GM21360 (cell line): ENCODE data around the gene CPTP.

ENCODE experiments used
- ATAC-seq: cut with Tn5 transposase; IDR thresholded peaks from one replicate; pipeline ENCODE4 v1.9.1; 2021; ENCODE audit warnings: mild to moderate bottlenecking, moderate library complexity; ENCODE audit not compliant: unreplicated experiment

CPTP gene

DNA sequence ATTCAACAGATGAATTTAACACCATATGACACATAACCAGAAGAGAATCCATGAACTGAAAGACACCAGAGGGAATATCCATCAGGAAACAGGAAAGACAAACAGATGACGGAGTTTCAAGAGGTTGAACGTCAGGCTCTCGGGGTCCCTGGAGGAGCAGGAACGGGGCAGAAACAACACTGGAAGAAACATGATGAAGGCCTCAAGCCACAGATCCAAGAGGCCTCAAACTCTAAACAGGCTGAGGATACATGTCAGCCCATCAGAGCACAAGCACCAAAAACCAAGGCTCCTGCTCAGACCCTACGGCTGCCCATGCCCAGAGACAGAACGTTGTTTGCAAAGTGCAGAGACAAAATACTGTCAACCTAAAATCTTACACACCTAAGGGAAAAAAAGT lies 7.2 kb upstream of the CPTP start:
- ATAC-seq: no peak

DNA sequence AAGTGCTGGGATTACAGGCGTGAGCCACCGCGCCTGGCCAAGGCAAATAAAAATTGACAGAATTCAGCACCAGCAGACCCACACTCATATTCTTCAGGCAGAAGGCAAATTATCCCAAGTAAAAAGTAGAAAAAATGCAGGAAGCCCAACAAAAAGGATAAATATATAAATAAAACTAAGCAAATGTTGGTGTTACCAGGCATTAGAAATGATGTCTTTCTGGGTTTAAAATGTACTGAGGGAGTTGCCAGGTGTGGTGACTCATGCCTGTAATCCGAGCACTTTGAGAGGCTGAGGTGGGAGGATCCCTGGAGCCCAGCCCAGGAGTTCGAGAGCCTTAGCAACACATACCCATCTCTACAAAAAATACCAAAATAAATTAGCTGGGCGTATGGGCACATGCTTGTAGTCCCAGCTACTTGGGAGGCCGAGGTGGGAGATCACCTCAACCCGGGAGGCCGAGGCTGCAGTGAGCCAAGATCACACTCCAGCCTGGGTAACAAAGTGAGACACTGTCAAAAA lies 6.4 kb upstream of the CPTP start:
- ATAC-seq: no peak

DNA sequence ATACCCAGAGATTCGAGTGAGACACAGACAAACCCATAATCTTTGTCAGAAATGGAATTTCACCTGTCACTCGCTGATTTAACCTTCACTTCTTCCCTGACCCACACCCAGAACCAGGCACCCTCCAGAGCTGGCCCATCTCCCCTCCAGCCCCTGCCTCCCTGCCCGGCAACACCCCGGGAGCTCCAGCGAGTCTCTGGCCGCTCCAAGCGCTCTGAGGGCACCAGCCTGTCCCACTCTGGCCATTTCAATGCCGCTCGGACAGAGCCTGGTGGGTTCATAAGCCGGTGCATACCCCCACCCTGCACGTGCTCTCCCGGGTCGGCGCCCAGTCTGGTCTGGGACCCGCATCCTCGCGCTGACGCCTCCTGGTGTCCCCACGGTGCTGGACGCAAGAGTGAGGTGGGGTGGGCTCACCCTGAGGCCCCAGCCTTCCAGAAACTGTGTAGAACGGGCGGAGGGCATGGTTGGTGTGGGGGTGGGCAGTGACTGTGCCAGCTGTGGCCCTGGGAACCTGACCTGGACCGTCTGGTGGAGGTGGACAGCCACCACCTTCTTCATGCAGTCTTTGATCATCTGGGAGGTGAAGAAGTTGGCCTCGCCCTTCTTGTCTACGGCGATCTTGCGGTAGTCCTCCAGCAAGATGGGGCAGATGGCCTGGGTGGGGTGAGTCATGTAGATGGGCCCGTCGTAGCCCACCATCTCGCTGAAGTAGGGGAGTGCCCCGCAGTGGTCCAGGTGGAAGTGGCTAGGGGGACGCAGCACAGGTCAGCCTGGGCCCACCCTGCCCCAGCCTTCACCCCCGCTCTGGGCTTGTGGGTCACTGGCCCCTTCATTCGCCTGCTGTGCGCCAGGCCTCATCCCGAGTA lies 5.6 kb upstream of the CPTP start:
- no peak for ATAC-seq

DNA sequence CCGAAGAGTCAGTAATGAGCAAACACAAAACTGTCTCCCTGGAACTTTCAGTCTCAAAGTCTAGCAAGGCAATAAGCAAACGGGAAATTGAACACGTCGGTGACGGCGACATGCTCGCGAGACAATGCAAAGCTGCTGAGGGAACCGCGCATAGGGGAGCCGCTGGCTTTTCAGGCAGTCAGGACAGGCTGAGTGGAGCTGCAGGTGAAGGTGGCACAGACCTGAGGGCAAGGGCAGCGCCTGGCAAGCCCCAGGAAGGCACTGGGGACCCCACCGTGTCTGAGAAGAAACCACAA lies 5.0 kb upstream of the CPTP start:
- no peak for ATAC-seq

DNA sequence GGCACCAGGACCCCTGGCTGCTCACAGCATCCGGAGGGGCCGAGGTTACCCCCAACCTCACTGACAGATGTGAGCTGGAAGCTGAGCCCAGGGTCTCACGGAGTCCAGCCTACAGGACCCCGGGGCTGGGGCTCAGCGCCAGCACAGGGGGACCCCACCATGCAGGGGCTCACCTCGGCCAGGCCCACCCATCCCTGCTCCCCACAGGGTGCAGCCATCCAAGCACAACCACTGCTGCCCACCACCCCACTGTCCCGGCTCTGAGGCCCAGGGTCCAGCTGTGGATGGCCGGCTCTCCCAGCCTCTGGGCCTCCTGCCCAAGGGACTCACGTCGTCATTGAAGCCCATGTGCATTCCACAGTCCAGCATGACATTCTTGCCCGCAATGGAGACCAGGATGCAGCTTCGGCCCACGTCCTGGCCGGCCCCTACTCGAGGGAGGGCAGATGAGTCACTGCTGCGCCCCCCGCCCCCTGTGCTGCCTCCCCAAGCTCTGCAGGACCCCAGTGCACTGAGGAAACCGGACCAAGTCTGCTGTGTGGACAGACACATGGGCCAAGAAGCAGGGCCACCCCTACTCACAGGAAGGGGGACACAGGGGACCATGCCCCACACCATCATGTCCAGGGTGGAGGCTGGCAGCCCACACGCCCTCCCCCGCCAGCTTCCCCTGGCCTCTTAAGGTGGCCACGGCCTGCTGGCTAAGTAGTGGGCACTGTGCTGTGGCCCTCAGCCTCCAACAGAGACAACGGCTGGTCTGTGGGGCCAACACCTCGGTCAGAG lies 3.7 kb upstream of the CPTP start:
- no peak for ATAC-seq

DNA sequence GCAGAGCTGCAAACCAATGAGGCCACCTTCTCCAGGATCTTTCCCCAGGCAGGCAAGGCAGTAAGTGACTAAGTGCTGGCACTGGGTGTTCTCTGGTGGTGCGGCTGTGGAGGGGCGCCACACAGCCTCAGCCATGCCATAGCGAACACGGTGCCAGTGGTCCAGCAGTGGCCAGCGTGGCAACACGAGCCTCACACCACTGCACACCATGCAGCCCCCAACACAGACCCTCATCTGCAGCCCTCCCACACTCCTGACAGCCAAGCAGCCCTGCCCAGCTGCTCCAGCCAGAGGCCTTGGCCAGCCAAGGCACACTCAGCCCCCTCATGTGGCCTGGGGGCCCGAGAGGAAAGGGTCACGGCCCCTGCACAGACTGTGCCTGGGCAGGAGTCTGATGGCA lies 3.1 kb upstream of the CPTP start:
- ATAC-seq: no peak

DNA sequence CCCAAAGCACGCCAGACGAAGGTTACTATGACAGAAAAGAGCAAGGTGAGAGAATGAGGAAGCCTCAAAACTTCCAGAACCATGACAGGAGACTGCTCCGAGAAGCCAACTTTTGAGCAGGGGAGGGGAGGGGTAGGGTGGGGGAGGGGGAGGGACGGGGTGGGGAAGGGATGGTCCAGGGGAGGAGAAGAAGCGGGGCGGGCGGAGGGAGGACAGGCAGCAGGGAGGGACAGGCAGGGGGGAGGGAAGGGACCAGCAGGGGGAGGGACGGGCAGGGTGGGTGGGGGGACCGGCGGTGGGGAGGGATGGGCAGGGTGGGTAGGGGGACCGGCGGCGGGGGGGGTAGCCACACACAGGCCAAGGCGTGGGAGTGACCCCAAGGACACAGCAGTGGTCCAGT lies 2.2 kb upstream of the CPTP start:
- ATAC-seq: no peak

DNA sequence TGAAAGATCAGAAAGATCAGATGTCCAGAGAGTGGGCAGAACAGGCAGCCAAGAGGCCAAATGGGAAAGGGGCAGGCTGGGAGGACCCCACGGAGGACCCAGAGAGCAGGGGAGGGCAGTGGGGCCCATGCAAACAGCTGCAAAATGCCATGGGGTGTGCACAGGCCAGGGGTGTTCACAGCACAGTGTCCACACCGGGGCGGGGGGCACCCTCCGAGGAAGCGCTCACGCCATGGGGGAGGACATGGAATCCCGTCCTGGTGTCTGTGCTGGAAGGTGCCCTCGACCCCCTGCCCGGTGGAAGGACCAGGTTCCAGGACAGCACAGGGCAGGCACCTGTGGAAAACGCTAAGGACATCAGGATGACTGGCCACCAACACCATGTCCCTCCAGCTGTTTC lies 1.6 kb upstream of the CPTP start:
- no peak for ATAC-seq

DNA sequence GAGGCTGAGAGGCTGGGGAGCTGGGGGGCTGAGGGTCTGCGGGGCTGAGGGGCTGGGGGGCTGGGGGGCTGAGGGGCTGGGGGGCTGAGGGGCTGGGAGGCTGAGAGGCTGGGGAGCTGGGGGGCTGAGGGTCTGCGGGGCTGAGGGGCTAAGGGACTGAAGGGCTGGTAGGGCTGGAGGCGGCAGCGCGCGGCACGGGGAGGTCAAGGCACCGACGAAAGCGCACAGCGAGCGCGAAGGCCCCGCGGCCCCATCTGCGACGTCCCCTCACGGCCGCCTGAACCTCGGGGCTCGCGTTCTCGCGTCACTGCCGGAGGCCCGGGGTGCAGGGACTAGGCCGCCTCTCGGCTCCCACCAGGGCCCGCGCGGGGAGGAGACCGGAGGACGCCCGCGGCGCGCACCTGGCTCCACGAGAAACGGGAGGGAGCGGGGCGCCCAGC lies 498 bp upstream of the CPTP start:
- ATAC-seq: peak; percentile 26

DNA sequence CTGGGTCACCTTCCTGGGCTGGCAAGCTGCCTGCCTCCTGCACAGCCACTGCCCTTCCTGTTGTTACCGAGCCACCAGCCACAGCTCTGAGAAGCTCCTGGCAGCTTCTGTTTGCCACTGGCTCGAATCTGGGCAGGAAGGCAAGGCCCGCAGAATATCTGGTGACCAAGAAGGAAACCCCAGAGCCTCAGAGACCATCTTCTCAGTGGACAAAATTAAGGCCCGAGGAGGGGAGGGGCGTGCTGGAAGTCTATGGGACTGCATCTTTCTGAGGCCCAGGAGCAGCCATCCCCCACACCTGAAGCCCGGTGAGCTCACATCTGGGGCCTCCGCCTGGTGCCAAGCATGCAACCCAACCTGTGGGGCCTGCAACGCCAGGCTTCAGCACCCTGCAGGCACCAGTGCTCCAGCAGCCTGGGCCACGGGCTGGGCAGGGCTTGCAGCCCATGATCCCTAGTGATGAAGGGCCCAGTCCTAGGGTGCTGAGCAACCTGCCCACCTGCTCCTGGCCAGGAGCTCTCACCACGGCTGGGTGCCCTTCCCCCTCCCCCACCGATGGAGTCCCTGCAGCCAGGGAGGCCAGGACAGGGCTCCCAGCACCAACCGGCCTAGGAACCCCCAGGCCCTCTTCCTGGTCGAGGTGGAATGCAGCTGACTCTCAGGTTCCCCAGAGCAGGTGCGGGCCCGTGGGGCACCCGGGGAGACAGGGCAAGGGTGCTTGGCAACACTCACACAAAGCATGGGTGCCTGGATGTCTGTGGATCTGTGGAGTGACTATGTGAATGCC lies 879 bp downstream of the CPTP start:
- peak; percentile 1 for ATAC-seq

DNA sequence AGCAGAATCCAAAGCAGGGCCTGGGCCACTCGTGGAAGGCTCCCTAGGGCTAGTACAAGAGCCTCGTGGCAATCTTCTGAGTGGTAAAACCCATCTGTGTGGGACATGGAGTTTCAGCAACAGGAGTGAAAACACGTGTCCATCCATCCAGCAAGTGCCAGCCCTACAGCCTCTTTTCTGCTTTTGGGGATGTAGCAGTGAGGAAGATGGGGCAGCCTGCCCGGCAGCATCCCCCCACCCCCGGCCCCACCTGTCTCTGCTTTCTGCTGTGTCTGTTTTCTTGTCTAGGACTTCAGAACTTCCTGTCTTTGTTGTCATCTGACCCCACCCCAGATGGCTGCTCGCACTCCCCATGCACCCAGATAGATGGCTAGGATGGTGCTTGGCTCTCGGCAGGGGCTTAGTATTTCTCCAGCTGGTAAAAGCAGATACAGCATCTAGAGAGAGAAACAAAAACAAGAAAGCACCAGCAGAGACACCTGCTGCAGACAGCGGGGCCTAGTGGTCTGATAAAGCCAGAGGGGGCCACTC lies 1.5 kb downstream of the CPTP start:
- ATAC-seq: no peak

DNA sequence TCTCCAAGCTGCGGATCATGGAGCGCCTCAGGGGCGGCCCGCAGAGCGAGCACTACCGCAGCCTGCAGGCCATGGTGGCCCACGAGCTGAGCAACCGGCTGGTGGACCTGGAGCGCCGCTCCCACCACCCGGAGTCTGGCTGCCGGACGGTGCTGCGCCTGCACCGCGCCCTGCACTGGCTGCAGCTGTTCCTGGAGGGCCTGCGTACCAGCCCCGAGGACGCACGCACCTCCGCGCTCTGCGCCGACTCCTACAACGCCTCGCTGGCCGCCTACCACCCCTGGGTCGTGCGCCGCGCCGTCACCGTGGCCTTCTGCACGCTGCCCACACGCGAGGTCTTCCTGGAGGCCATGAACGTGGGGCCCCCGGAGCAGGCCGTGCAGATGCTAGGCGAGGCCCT lies 2.7 kb downstream of the CPTP start:
- no peak for ATAC-seq

DNA sequence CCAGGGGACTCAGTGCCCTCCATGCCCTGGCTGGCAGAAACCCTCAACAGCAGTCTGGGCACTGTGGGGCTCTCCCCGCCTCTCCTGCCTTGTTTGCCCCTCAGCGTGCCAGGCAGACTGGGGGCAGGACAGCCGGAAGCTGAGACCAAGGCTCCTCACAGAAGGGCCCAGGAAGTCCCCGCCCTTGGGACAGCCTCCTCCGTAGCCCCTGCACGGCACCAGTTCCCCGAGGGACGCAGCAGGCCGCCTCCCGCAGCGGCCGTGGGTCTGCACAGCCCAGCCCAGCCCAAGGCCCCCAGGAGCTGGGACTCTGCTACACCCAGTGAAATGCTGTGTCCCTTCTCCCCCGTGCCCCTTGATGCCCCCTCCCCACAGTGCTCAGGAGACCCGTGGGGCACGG lies 3.7 kb downstream of the CPTP start:
- ATAC-seq: no peak

DNA sequence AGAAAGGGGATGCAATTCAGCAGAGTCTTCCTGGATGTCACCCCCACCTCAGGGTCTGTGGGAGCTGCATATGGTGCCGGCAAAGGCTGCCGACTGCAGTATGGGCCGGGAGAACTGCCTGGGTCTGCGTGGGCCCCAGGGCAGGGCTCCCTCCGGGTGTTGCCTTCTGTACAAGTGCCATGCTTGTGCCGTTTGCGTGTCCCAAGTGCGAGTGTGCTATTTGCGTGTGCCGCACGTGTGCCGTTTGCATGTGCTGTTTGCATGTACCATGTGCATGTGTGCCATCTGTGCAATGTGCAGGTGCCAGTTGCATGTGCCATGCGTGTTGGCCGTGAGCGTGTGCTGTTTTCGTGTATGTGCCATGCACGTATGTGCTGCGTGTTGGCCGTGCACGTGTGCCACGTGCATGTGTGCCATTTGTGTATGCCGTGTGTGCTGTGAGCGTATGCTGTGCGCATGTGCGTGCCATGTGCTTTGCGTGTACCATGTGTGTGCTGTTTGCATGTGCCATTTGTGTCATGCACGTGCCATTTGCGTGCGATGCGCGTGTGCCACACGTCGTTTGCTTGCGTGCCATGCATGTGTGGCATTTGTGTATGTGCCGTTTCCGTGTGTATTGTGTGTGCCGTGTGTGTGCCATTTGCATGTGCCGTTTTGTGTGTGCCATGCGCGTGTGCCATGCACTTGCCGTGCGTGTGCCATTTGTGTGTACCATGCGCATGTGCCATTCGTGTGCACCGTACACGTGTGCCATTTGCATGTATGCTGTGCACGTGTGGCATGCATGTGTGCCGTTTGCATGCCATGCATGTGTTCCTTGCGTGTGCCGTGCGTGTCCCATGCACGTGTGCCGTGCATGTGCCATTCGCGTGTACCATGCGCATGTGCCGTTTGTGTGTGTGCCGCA lies 5.0 kb downstream of the CPTP start:
- ATAC-seq: no peak

DNA sequence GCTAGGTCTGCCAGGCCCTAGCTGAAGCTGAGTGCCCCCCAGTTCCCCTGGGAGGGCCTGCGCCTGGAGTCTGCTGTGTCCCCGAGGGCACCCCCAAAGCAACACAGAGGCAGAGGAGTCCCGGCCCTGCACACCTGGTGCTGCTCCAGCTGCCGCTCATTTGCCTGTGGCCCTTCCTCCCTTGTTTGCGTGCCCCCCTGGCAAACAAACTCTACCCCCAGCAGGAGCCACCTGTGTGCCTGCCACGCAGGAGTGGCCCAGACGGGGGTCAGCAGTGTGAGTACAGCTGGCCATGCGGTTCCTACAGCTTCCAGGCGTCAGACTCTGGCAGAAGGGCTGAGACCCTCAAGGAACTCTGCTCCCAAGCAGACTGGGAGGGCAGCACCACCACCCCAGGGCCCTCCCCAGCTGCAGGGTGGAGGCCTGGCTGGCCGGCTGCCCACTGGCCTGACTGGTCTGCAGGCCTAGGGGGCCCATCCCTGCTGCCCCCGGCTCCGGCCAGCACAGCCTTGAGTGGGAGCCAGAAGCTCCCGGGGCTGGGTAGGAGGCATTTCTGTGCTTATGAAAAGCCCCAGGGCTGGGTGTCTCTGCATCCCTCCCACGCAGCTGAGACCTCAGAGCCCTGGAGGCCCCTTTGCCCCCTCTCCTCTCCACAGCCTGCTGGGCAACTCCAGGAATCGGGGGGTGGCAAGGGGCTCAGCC lies 5.9 kb downstream of the CPTP start:
- ATAC-seq: no peak

DNA sequence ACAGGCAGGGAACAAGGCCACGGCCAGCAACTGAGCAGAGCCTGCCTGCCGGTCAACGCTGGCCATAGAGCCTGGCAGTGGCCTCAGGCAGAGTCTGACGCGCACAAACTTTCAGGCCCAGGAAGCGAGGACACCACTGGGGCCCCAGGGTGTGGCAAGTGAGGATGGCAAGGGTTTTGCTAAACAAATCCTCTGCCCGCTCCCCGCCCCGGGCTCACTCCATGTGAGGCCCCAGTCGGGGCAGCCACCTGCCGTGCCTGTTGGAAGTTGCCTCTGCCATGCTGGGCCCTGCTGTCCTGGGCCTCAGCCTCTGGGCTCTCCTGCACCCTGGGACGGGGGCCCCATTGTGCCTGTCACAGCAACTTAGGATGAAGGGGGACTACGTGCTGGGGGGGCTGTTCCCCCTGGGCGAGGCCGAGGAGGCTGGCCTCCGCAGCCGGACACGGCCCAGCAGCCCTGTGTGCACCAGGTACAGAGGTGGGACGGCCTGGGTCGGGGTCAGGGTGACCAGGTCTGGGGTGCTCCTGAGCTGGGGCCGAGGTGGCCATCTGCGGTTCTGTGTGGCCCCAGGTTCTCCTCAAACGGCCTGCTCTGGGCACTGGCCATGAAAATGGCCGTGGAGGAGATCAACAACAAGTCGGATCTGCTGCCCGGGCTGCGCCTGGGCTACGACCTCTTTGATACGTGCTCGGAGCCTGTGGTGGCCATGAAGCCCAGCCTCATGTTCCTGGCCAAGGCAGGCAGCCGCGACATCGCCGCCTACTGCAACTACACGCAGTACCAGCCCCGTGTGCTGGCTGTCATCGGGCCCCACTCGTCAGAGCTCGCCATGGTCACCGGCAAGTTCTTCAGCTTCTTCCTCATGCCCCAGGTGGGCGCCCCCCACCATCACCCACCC lies 6.7 kb downstream of the CPTP start, which contains the start of gene TAS1R3:
TAS1R3 (plus strand) TSS at position 213 of the 898 bp plus-strand sequence; CDS start at position 279, 66 bp downstream.
- ATAC-seq: no peak

DNA sequence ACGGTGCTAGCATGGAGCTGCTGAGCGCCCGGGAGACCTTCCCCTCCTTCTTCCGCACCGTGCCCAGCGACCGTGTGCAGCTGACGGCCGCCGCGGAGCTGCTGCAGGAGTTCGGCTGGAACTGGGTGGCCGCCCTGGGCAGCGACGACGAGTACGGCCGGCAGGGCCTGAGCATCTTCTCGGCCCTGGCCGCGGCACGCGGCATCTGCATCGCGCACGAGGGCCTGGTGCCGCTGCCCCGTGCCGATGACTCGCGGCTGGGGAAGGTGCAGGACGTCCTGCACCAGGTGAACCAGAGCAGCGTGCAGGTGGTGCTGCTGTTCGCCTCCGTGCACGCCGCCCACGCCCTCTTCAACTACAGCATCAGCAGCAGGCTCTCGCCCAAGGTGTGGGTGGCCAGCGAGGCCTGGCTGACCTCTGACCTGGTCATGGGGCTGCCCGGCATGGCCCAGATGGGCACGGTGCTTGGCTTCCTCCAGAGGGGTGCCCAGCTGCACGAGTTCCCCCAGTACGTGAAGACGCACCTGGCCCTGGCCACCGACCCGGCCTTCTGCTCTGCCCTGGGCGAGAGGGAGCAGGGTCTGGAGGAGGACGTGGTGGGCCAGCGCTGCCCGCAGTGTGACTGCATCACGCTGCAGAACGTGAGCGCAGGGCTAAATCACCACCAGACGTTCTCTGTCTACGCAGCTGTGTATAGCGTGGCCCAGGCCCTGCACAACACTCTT lies 7.6 kb downstream of the CPTP start:
- ATAC-seq: no peak
